Keratinocyte (primary cell): ENCODE results near the gene PDZD2.

Source experiments
- EZH2 ChIP-seq: IDR thresholded peaks from one replicate; pipeline ENCODE4 v1.6.1; 2012; ENCODE audit warnings: inconsistent platforms, mild to moderate bottlenecking, low read length, moderate library complexity
- TF ChIP-seq, protein P1 (sequence below), 3 experiments: IDR thresholded peaks in 1 of 3; conservative IDR thresholded peaks in 1 of 3; optimal IDR thresholded peaks in 1 of 3; 2 replicates in 2 of 3; 3 replicates in 1 of 3; pipeline versions ENCODE3 to v1.5.1; 2011; ENCODE audit warnings: low read length in 3 of 3, mild to moderate bottlenecking in 3 of 3, moderate library complexity in 2 of 3, control low read depth in 1 of 3, inconsistent platforms in 1 of 3; ENCODE audit not compliant: insufficient read depth in 2 of 3; ENCODE audit errors: extremely low read depth in 1 of 3

DNA sequence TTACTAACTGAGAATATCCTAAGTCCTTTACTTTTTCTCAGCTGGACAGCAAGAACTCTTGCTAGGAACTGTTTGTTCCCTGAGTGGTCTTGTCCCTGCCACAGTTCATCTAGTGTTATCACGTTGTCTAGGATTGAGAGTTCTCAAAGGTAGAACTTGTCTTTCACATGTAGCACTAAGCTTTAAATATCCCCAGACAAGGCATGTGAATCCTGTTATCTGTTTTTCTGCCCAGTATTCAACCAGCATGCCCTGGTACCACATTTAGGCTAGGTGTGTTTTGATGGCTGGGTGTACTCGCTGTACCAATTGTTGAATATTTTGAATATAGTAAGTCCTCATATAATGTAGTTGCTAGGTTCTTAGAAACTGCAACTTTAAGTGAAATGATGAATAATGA is 27.9 kb upstream of the PDZD2 start:
- TF ChIP-seq, protein P1, sequence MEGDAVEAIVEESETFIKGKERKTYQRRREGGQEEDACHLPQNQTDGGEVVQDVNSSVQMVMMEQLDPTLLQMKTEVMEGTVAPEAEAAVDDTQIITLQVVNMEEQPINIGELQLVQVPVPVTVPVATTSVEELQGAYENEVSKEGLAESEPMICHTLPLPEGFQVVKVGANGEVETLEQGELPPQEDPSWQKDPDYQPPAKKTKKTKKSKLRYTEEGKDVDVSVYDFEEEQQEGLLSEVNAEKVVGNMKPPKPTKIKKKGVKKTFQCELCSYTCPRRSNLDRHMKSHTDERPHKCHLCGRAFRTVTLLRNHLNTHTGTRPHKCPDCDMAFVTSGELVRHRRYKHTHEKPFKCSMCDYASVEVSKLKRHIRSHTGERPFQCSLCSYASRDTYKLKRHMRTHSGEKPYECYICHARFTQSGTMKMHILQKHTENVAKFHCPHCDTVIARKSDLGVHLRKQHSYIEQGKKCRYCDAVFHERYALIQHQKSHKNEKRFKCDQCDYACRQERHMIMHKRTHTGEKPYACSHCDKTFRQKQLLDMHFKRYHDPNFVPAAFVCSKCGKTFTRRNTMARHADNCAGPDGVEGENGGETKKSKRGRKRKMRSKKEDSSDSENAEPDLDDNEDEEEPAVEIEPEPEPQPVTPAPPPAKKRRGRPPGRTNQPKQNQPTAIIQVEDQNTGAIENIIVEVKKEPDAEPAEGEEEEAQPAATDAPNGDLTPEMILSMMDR (optimal IDR thresholded peaks at IDR 0.05 in 1 of 3, IDR thresholded peaks at IDR 0.05 in 1 of 3, conservative IDR thresholded peaks at IDR 0.05 in 1 of 3; ENCODE audit: extremely low read depth in 1 of 3, insufficient read depth in 2 of 3, low read length in 3 of 3): no peak
- TF ChIP-seq EZH2: no peak
